Measurements from ENCODE around the gene DSE. TPM values are rescaled to one million over a fixed set of nuclear protein-coding genes. Genes with fewer than 3 reads are reported as not detected.
A peak's percentile ranks its signal among the peaks of the same experiment; 100 is the strongest.

The DSE gene
- total and polyA plus RNA-seq, 2 donors (not counting 1 experiment from before 2014, with no cell fraction given) = 71.0 to 89.2 TPM

DNA sequence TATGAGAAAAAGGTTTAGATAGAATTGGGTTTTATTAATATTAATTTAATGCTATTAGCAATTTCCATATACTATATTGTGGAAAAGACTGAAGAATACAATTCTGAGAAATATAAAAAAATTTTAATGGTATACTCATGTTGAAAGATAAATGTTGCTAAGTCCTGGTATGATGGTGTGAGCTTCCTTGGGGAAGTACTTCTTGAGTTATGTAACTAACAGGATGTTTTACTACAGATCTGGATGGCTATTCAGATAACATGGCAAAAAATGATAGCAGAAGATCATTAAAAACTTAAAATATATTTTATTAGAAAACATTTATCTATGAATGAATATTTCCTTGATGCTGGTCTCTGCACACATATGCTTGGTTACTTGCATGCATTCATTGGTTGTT lies 66.9 kb downstream of the DSE start:
- no peak for DNase-seq (ENCODE audit: low read depth in 2 of 2)
- Histone ChIP-seq H3K36me3 (ENCODE audit: control insufficient read depth, insufficient read depth, low read length) (no peaks in the 10 kb centered on the region), H2AFZ (ENCODE audit: low read length) (no peak overlapping the region), H3K4me3 (replicated peaks in 1 of 4; ENCODE audit: control extremely low read depth in 1 of 4, insufficient read depth in 1 of 4, low read depth in 3 of 4, low read length in 4 of 4) (no peak overlapping the region), H3K4me1 (ENCODE audit: control insufficient read depth, extremely low read depth, insufficient read depth, low read length) (peaks cover 5% of the 10 kb centered on the region), H3K79me2 (ENCODE audit: control insufficient read depth, insufficient read depth, low read length) (no peaks in the 10 kb centered on the region), H3K4me2 (ENCODE audit: extremely low read depth, insufficient read depth, low read length) (no peak overlapping the region), H4K20me1 (ENCODE audit: control insufficient read depth, extremely low read depth, insufficient read depth, low read length) (no peaks in the 10 kb centered on the region), H3K9ac (ENCODE audit: insufficient read depth, low read length) (no peak overlapping the region), H3K27ac (ENCODE audit: insufficient read depth, low read length) (no peak overlapping the region), H3K27me3 (ENCODE audit: control insufficient read depth, insufficient read depth, low read length) (no peaks in the 10 kb centered on the region), H3K9me3 (ENCODE audit: control insufficient read depth, insufficient read depth, low read depth, low read length) (no peaks in the 10 kb centered on the region)
- TF ChIP-seq, protein P1, sequence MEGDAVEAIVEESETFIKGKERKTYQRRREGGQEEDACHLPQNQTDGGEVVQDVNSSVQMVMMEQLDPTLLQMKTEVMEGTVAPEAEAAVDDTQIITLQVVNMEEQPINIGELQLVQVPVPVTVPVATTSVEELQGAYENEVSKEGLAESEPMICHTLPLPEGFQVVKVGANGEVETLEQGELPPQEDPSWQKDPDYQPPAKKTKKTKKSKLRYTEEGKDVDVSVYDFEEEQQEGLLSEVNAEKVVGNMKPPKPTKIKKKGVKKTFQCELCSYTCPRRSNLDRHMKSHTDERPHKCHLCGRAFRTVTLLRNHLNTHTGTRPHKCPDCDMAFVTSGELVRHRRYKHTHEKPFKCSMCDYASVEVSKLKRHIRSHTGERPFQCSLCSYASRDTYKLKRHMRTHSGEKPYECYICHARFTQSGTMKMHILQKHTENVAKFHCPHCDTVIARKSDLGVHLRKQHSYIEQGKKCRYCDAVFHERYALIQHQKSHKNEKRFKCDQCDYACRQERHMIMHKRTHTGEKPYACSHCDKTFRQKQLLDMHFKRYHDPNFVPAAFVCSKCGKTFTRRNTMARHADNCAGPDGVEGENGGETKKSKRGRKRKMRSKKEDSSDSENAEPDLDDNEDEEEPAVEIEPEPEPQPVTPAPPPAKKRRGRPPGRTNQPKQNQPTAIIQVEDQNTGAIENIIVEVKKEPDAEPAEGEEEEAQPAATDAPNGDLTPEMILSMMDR (conservative IDR thresholded peaks at IDR 0.05 in 1 of 2, IDR thresholded peaks at IDR 0.05 in 1 of 2; ENCODE audit: low read depth in 1 of 2, low read length in 2 of 2) = no peak
- no peak for TF ChIP-seq EZH2 (IDR thresholded peaks at IDR 0.05; ENCODE audit: low read length, missing control alignments)

DNA sequence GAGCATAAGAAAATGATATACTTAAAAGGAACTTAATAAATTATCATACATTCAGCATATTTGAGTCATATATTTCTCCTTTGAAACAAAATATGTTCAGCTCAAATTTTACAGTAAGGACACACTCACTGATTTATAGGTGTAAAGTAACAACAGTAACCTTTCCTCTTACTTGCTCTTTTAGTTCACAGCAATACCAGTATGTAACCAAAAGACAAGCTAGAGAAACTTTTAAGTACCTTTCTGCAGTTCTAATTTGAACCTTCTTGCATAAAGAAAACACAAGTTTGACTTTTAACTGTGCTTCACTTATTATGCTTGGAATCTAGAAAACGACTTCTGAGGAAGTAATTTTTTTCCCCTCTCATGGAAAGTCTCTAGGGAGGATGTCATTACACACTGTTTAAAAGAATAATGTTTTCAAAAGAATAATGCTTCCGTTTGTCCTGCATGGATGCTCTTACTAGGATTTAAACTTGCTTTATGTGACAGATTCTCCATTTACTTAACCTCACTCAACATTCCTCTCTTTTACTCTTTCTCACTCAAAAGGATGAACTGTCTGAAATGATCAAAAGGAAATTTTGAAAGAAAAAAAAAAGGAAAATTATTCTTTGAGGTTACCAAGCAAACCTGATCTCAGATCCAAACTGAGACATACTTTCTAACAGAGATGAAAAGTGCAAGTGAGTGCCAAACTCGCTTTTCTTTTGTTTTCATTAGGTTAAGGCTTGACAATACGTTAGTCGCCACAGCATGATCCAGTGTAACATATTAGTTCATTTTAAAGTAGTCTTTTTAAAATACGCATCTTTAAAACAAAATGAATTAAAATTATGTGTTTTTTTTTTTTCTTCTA lies 68.1 kb downstream of the DSE start:
- Histone ChIP-seq H3K4me3 (replicated peaks in 1 of 4; ENCODE audit: control extremely low read depth in 1 of 4, insufficient read depth in 1 of 4, low read depth in 3 of 4, low read length in 4 of 4) (no peak overlapping the region), H3K36me3 (ENCODE audit: control insufficient read depth, insufficient read depth, low read length) (no peaks in the 10 kb centered on the region), H3K4me1 (ENCODE audit: control insufficient read depth, extremely low read depth, insufficient read depth, low read length) (peaks cover 5% of the 10 kb centered on the region), H3K27me3 (ENCODE audit: control insufficient read depth, insufficient read depth, low read length) (no peaks in the 10 kb centered on the region), H2AFZ (ENCODE audit: low read length) (no peak overlapping the region), H3K4me2 (ENCODE audit: extremely low read depth, insufficient read depth, low read length) (no peak overlapping the region), H3K9me3 (ENCODE audit: control insufficient read depth, insufficient read depth, low read depth, low read length) (no peaks in the 10 kb centered on the region), H3K9ac (ENCODE audit: insufficient read depth, low read length) (no peak overlapping the region), H3K27ac (ENCODE audit: insufficient read depth, low read length) (no peak overlapping the region), H3K79me2 (ENCODE audit: control insufficient read depth, insufficient read depth, low read length) (no peaks in the 10 kb centered on the region), H4K20me1 (ENCODE audit: control insufficient read depth, extremely low read depth, insufficient read depth, low read length) (no peaks in the 10 kb centered on the region)
- no peak for TF ChIP-seq EZH2 (IDR thresholded peaks at IDR 0.05; ENCODE audit: low read length, missing control alignments)
- TF ChIP-seq, protein P1 (conservative IDR thresholded peaks at IDR 0.05 in 1 of 2, IDR thresholded peaks at IDR 0.05 in 1 of 2; ENCODE audit: low read depth in 1 of 2, low read length in 2 of 2) = no peak
- no peak for DNase-seq (ENCODE audit: low read depth in 2 of 2)

DNA sequence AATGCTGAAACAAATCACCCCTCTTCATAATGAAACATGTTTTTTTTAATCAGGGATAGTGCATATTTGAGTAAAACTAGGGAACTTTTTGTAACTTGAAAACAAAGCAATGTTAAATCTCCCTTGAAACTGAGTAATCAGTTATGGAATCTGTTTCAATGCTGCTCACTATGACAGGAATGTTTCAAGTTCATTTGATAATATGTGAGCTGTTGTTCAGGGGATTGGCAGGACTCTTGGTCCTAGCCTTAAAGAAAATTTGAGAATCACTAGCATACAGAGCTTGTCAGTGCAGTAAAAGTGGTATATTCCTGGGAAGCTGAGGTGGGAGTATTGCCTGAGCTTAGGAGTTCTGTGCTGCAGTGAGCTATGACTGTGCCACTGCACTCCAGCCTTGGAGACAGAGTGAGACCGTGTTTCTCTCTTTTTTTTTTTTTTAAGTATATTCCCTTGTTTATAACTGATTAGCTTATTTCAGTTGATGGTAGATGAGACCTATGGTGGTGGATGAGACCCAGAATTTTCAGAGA lies 68.8 kb downstream of the DSE start:
- Histone ChIP-seq H3K27ac (ENCODE audit: insufficient read depth, low read length) (no peak overlapping the region), H3K4me2 (ENCODE audit: extremely low read depth, insufficient read depth, low read length) (no peak overlapping the region), H3K27me3 (ENCODE audit: control insufficient read depth, insufficient read depth, low read length) (no peaks in the 10 kb centered on the region), H3K9me3 (ENCODE audit: control insufficient read depth, insufficient read depth, low read depth, low read length) (no peaks in the 10 kb centered on the region), H3K4me1 (ENCODE audit: control insufficient read depth, extremely low read depth, insufficient read depth, low read length) (peaks cover 5% of the 10 kb centered on the region), H3K79me2 (ENCODE audit: control insufficient read depth, insufficient read depth, low read length) (no peaks in the 10 kb centered on the region), H3K9ac (ENCODE audit: insufficient read depth, low read length) (no peak overlapping the region), H3K4me3 (replicated peaks in 1 of 4; ENCODE audit: control extremely low read depth in 1 of 4, insufficient read depth in 1 of 4, low read depth in 3 of 4, low read length in 4 of 4) (no peak overlapping the region), H3K36me3 (ENCODE audit: control insufficient read depth, insufficient read depth, low read length) (no peaks in the 10 kb centered on the region), H4K20me1 (ENCODE audit: control insufficient read depth, extremely low read depth, insufficient read depth, low read length) (no peaks in the 10 kb centered on the region), H2AFZ (ENCODE audit: low read length) (no peak overlapping the region)
- TF ChIP-seq, protein P1 (conservative IDR thresholded peaks at IDR 0.05 in 1 of 2, IDR thresholded peaks at IDR 0.05 in 1 of 2; ENCODE audit: low read depth in 1 of 2, low read length in 2 of 2) = no peak
- TF ChIP-seq EZH2 (IDR thresholded peaks at IDR 0.05; ENCODE audit: low read length, missing control alignments) = no peak
- peak in 1 of 2 donors; percentile 72 for DNase-seq (ENCODE audit: low read depth in 2 of 2)
